GM18907 (cell line): ENCODE results near the gene AKT1S1.

Source experiments
- ATAC-seq: cut with Tn5 transposase; IDR thresholded peaks from one replicate; pipeline ENCODE4 v1.9.1; 2021; ENCODE audit warnings: mild to moderate bottlenecking, moderate library complexity; ENCODE audit not compliant: unreplicated experiment

The AKT1S1 gene

DNA sequence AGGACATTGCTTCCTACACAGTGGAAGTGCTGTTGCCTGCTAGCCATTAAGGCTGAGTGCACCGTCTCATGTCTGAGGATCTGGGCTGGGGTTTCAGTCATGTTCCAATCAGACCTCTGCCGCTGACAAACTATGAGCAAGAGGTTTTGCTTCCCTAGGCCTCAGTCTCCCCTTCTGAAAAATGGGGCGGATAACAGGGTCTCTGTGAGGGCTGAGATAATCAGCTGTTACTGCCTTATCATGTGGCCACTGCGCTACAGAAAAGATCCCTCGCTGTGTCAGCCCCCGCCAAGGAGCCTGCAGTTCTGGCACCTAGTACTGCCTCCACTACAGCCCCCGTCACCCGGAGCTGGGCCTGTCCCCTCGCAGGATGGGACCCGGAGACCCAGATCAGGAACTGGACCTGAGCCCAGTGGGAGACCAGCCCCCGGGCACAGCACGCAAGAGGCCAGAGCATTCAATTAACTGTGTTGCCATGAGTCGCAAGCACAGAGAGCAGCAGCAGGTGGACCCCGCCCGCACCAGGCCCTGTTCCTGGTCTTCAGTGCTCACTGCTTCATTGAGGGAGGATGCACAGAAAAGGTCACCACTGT lies 6.8 kb downstream of the AKT1S1 start:
- no peak for ATAC-seq

DNA sequence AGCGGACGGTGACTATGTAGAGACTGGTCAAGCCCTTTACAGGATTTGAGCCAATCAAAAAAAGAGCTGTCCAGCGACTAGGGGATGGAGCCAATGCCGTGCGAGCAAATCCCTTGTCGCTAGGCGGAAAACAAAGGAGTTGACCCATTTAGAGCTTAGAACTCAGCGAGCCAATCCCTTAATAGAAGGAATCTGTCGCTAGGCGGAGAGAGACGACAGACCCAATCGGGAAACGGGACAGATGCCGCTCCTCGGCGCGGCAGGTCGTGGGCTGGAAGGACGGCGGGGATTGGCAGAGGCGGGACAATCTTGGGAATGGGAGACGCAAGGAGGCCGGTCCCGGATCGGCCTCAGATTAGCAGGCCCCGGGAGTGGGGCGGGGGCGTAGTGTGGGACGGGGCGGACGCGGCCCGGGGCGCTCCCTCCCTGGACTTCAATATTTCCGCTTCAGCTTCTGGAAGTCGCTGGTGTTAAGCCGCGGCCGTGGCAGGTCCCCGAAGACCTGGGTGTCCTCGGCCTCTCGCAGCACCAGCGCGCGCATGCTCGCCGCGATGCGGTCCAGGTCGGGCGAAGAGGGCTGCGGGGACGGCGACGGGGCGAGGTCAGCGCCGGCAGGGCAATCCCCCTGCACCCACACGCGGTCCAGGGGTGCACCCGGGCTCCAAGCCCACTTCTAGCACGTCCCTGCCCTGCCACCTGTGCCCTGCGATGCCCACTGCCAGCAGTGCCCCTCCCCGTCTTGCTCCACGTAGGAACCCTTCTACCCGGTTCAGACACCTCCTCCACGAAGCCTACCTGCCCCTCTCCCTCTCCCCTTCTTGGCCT lies 7.5 kb downstream of the AKT1S1 start:
- ATAC-seq, result peak; percentile 62

DNA sequence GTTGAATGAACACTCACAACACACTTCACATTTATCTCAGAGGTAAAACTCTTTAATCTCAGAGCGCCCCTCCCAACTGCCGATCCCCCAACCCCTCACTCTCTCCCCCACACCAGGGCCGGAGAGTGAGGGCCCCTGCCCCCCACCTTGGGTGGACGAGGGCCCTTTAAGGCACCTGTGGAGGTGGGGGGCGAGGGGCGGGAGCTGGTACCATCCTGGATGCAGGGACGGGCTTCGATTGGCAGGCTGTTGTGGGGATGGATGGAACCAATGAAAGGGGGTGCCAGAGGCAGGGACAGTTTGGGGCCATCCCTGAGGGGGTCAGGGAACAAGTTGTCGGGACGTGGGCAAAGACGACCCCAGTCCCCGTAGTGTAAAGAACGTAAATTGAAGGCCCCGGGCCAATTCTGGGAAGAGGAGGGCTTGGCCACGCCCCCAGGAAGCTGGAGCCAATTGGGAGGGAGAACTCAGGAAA lies 8.1 kb downstream of the AKT1S1 start:
- peak; percentile 5 for ATAC-seq

GRCh38 chr19:49866933-49867782 lies 10.0 kb downstream of the AKT1S1 start, which contains the start of gene PNKP:
TSS of gene PNKP (minus strand) at chr19:49867576. CDS start at chr19:49867204, 372 bp downstream.
- ATAC-seq, result peak; percentile 48

DNA sequence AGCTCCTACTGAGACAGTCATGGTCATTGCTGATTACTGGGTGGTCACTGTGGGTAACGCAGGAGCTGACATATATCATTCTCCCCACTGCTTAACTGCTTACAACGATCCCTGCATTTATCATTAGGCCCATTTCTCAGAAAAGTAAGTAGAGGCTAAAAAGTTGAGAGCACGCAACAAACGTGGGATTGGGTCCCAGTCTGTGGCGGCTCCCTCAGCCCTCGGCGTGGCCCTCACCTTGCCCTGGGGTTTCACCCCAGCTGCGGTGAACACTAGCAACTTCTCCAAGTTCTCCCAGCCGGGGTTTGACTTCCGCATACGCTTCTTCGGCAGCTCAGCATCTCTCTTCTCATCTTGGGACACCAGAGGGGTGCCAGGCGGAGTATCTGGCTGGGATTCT lies 12.3 kb downstream of the AKT1S1 start:
- ATAC-seq, result no peak

GRCh38 chr19:49863935-49864320 lies 13.2 kb downstream of the AKT1S1 start:
- ATAC-seq, result no peak

DNA sequence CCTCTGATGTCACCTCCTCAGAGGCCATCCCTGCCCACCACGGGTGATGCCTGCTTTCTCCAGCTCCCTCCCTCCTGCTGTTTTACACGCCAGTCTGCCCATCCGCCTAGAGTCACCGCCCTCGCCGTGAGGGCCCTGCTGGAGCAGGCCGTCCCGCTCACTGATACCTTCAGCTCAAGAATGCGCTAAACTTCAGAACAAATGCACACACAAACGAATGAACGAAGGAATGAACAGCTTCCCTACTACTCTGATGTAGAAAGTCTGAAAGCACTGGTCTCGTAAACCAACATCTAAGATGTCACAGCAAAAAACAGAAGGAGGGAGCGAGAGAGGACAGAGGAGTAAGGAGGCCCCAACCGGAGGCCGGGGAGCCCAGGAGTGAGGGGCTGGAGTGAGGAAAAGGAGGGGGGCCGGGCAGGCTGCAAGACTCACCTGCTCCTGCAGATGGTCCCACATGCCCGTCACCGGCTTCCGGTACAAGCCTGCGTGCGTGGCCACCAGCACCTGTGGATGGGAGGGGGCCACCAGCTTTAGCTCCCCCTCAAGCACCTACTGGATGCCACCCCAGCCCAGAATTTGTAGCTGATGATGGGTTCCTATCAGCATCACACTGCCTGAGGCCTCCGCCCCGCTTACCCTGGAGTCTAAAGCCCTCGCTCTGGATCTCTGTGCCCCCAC lies 13.8 kb downstream of the AKT1S1 start:
- ATAC-seq, result no peak

DNA sequence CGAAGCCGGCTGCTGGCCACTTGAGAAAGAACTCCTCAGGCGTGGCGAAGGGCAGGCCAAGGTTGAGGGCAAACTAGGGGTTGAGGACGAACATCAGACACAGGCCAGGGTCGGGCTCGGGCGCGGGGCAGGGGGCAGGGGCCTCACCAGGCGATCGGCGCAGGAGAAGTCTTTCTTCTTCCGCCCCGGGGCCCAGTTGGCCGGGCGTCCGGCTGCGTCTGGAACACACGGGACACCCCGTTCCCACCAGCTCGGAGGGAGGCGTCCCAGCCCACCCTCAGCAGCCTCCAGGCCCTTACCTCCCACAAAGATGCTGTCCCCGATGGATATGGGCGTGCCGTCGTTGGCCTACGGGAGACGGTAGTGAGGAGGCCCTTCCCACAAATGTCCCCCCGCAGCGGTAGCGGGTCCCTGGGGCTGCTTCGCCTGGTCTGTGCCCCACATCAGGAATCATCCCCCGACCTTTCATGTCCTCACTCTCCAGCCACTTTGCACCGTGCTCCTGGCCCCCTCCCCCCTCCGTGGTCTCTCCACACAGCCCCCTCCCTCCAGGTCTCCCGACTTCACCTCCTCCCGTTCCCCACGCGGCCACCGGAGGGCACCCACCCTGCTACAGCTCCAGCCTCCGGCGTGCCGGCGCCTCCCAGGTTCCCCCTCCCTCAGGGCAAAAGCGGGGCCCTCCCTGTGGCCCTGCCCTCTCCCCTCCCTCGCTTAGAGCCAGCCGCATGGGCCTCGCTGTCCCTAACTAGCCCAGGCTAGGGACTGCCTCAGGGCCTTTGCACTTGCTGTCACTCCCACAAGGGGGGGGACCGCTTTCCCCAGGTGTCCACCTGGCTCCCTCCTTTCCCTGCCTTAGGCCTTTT lies 14.5 kb downstream of the AKT1S1 start:
- no peak for ATAC-seq

DNA sequence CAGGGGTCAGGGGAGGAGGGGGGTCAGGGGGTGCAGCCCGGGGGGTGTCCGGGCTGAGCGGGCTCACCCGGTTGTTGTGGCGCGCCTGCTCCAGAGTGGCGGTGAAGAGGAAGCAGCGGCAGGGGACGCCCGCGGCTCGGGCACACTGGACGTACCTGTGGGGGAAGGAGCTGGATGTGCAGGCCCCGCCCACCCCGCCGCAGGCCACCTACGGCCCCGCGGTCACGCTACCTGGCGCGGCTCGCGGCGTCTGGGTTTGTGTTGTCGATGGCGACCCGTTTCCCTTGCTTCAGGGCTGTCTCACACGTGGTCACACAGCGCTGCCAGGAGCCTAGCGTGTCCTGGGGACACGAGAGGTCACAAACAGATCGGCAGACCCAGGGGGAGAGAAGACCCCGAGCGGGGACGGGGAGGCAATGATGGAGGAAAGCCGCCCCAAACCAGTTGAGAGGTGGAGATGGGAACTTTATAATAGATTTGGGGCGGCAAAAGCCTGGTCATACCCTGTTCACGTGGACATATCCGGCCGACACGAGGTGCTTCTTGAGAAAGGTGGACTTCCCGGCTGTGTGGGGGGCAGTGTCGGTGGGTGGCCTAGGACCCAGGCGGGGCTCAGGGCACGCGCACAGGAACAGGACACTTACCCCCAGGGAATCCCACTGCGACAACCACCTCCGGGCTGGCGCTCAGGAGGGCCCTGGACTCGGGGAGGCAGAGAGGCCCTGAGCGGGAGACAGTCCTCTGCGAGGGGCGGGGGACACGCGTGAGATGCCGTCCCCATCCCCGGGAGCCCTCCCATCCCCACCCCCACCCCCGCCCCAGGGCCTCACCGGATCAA lies 15.4 kb downstream of the AKT1S1 start:
- ATAC-seq, result no peak

GRCh38 chr19:49861107-49861506 lies 16.0 kb downstream of the AKT1S1 start:
- ATAC-seq, result no peak

GRCh38 chr19:49860336-49861102 lies 16.6 kb downstream of the AKT1S1 start:
- ATAC-seq, result no peak

- no peak for ATAC-seq
These were observed 17.3 kb downstream of the AKT1S1 start for GRCh38 chr19:49859682-49860335.

- no peak for ATAC-seq
These were observed 18.8 kb downstream of the AKT1S1 start for GRCh38 chr19:49858088-49858985.

- no peak for ATAC-seq
These were observed 19.4 kb downstream of the AKT1S1 start for GRCh38 chr19:49857838-49858087.

GRCh38 chr19:49857061-49857837 lies 19.9 kb downstream of the AKT1S1 start:
- no peak for ATAC-seq

DNA sequence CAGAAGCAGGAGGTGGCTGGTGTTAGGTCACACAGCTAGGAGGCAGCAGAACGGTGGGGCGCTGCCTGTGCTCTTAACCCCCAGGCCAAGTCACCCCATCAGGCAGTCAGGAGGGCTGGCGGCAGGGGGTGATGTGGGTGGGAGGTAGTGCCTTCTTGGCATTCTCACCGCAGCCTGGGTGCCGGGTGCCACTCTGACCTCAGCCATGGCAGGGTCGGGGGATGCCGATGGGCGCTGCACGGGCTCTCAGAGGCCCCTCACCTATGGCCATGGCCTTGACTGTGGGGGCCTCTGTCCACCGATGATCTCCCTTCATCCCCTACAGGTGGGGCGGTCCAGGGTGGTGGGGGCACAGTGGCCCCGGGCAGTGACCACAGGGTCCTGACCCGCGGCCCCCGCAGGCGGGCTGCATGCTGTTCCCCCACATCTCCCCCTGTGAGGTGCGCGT lies 20.6 kb downstream of the AKT1S1 start:
- ATAC-seq, result no peak
